Natural killer cell (primary cell): ENCODE results near the gene CNRIP1. TPM values are rescaled to one million over a fixed set of nuclear protein-coding genes. Genes with fewer than 3 reads are reported as not detected.

ENCODE experiments used
- ATAC-seq, 3 donors: fragments of 150-1000 bp in 2 of 3; fragments of 200-7000 bp in 1 of 3; cut with Tn5 transposase; 1 replicate in 1 of 3; 2 replicates in 2 of 3; pipeline ENCODE4 v1.10.0; 2021; ENCODE audit warnings: mild to moderate bottlenecking in 2 of 3, moderate library complexity in 2 of 3
- DNase-seq, 2 donors: peaks; one replicate each; pipeline versions ENCODE4 v3.0.0 to v3.0.0-alpha.2; 2013 to 2021; ENCODE audit warnings: mixed read lengths in 1 of 2
- H3K27ac ChIP-seq: one replicate; pipeline ENCODE4 v1.5.1; 2013; ENCODE audit warnings: mild to moderate bottlenecking, low read length
- H3K27me3 ChIP-seq: one replicate; pipeline ENCODE4 v1.6.1; 2013; ENCODE audit warnings: low read length; ENCODE audit not compliant: control insufficient read depth, insufficient read depth
- H3K36me3 ChIP-seq: one replicate; pipeline ENCODE4 v1.6.1; 2013; ENCODE audit warnings: low read length; ENCODE audit not compliant: control insufficient read depth, insufficient read depth
- H3K4me1 ChIP-seq: one replicate; pipeline ENCODE4 v1.6.1; 2013; ENCODE audit warnings: low read length; ENCODE audit not compliant: control insufficient read depth, insufficient read depth
- H3K4me3 ChIP-seq: one replicate; pipeline ENCODE4 v1.5.1; 2013; ENCODE audit warnings: low read length
- H3K9me3 ChIP-seq: one replicate; pipeline ENCODE4 v1.6.1; 2013; ENCODE audit warnings: low read length; ENCODE audit not compliant: control insufficient read depth, insufficient read depth
- H3K27ac Mint-ChIP-seq, 2 donors: one replicate each; pipeline ENCODE4 v1.8.0; 2022; ENCODE audit warnings: mild to moderate bottlenecking in 2 of 2, mixed read lengths in 2 of 2, moderate library complexity in 1 of 2
- H3K27me3 Mint-ChIP-seq, 2 donors: one replicate each; pipeline ENCODE4 v1.8.0; 2022; ENCODE audit warnings: low read depth in 2 of 2, mixed read lengths in 2 of 2
- H3K36me3 Mint-ChIP-seq: one replicate; pipeline ENCODE4 v1.8.0; 2022; ENCODE audit warnings: mixed read lengths
- H3K4me1 Mint-ChIP-seq, 2 donors: one replicate each; pipeline ENCODE4 v1.8.0; 2022; ENCODE audit warnings: mixed read lengths in 2 of 2
- H3K4me3 Mint-ChIP-seq: one replicate; pipeline ENCODE4 v1.8.0; 2022; ENCODE audit warnings: mild to moderate bottlenecking, moderate library complexity, mixed read lengths
- H3K9me3 Mint-ChIP-seq, 2 donors: one replicate each; pipeline ENCODE4 v1.8.0; 2022; ENCODE audit warnings: mixed read lengths in 2 of 2
- CTCF ChIP-seq: fragments of 200-600 bp; IDR thresholded peaks from one replicate; pipeline ENCODE4 v1.8.0; 2022; ENCODE audit warnings: antibody characterized with exemption
- WGBS: methylation state at CpG from one replicate; pipeline ENCODE4 v1.1.7; 2013; ENCODE audit warnings: missing lambda C conversion rate; ENCODE audit not compliant: insufficient coverage; 5-methylcytosine and 5-hydroxymethylcytosine counted together
- intact Hi-C: fragments of 100-400 bp; cut with micrococcal nuclease; formaldehyde crosslinking; loops from one replicate; pipeline ENCODE4 v1.14.2; 2022
- total RNA-seq, 4 donors: library from RNA; stranded (reverse); fragments of 120-200 nt in 1 of 4; gene quantifications; one replicate each; pipeline versions ENCODE4 v1.2.3 to v1.2.4, GENCODE V29; 2013 to 2022

Gene CNRIP1
- total RNA-seq, 3 donors from 2014 or later (not counting 1 experiment from before 2014, with no cell fraction given): 0.39 to 0.98 TPM; not detected in 1

DNA sequence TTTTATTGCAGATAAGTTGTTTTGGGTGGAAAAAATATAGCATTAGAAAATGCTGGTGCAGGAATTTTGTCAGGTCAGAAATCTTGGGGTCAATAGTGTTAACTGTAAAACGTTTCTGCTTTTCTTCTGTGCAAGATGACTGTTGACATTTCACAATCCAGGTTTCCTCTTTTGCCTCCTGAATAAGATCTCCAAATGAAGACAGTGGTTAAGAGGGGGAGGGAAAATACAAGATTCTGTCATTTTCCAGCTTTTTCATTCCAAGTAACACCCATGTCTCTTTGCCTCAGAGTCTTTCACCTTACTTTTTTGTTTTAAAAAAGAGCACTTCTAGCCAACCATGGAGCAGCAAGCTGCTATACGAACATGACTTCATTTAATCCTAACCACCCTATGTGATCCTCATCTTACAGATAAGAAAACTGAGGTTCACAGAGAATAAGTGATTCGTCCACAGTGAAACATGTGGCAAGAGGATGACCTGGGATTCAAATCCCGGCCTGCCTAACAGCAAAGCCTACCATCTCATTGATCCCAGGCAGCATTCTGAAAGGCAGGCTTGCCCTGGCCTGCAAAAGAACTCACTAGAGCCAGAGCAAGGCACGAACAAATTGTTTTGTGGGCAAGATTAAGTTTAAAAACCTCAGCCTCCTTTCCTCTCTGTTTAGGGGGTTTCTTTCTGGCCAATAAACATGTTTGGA, 48.4 kb upstream of the CNRIP1 start:
- no peaks in the 10 kb centered on the region for H3K27me3 ChIP-seq
- H3K36me3 ChIP-seq: peaks cover 33% of the 10 kb centered on the region
- H3K27ac Mint-ChIP-seq: peak overlapping the region; percentile 95 to 97
- no peak for TF ChIP-seq CTCF
- intact Hi-C loops: loop anchor here (5.0 to 10.0 kb wide), 3 partner anchors 116 to 399 kb away; partner anchors contain the start of gene PPP3R1
- H3K4me1 ChIP-seq: peaks cover 52% of the 10 kb centered on the region
- peaks cover 89 to 90% of the 10 kb centered on the region in 2 donors for H3K4me1 Mint-ChIP-seq
- H3K9me3 ChIP-seq: no peaks in the 10 kb centered on the region
- H3K4me3 Mint-ChIP-seq: peak overlapping the region; percentile 94
- H3K36me3 Mint-ChIP-seq: peaks cover 26% of the 10 kb centered on the region
- peak overlapping the region; percentile 80 for H3K4me3 ChIP-seq
- H3K9me3 Mint-ChIP-seq: no peaks in the 10 kb centered on the region
- no peak for DNase-seq
- no peaks in the 10 kb centered on the region for H3K27me3 Mint-ChIP-seq
- WGBS: 23% methylated on average over 4 of the region's 5 CpGs
- ATAC-seq: no peak
- H3K27ac ChIP-seq: peak overlapping the region; percentile 58

DNA sequence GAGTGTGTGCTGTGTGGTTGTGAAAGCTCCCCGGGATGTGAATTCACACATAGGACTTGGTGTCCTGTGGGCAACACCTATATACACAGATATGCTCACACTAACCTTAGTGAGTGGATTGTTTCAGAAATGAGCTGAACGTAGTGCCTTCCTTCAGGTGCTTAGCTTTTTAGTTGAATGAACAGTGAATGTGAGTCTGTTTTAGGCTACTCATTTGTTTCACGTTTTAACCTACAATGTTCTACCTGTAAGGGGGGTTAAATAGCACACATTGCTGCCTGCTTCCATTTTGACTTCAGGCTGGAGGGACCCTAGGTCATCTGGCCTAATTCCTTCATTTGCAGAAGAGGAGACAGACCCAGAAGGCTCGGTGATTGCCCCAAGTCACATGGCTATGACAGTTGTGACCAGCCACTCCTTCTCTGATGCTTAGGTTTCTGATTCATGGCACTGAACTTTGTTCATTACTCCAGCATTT, 46.4 kb upstream of the CNRIP1 start:
- H3K4me3 ChIP-seq: peak overlapping the region; percentile 80
- peaks cover 87 to 89% of the 10 kb centered on the region in 2 donors for H3K4me1 Mint-ChIP-seq
- peaks cover 26% of the 10 kb centered on the region for H3K36me3 Mint-ChIP-seq

GRCh38 chr2:68365087-68365486, 45.3 kb upstream of the CNRIP1 start, which contains the start of gene PLEK:
Gene PLEK (plus strand): TSS chr2:68365282. CDS start chr2:68365352, 70 bp downstream.
- Histone ChIP-seq H3K27ac (peak within 1 kb of the TSS; percentile 84), H3K36me3 (peaks cover 23% of the 10 kb centered on the region), H3K4me3 (peak within 1 kb of the TSS; percentile 80), H3K27me3 (no peaks in the 10 kb centered on the region), H3K4me1 (peaks cover 41% of the 10 kb centered on the region), H3K9me3 (no peaks in the 10 kb centered on the region)
- H3K27ac Mint-ChIP-seq: peak within 1 kb of the TSS; percentile 95 to 97
- DNase-seq (peak; percentile 59 to 73), ATAC-seq (peak; percentile 52 to 76 (median 62))
- H3K4me3 Mint-ChIP-seq: peak within 1 kb of the TSS; percentile 94
- H3K9me3 Mint-ChIP-seq: no peaks in the 10 kb centered on the region
- WGBS: 2% methylated on average over 7 of the region's 7 CpGs
- TF ChIP-seq CTCF: no peak
- H3K36me3 Mint-ChIP-seq: peaks cover 23% of the 10 kb centered on the region
- no peaks in the 10 kb centered on the region for H3K27me3 Mint-ChIP-seq
- peaks cover 78 to 79% of the 10 kb centered on the region in 2 donors for H3K4me1 Mint-ChIP-seq
- intact Hi-C loops: loop anchor here (5.0 to 10.0 kb wide), 3 partner anchors 113 to 402 kb away; partner anchors contain the start of gene PPP3R1

More for the DNA sequence above, 46.4 kb upstream of the CNRIP1 start:
- DNase-seq (peak in 1 of 2 donors; percentile 54), ATAC-seq (peak; percentile 55 to 77 (median 68))
- TF ChIP-seq CTCF: no peak
- peak overlapping the region; percentile 84 for H3K27ac ChIP-seq
- peak overlapping the region; percentile 94 for H3K4me3 Mint-ChIP-seq
- no peaks in the 10 kb centered on the region for H3K27me3 ChIP-seq
- no peaks in the 10 kb centered on the region for H3K9me3 Mint-ChIP-seq
- 1% methylated on average over 3 of the region's 4 CpGs for WGBS
- H3K27ac Mint-ChIP-seq: peak overlapping the region; percentile 95 to 97
- intact Hi-C loops: loop anchor here (1.0 to 10.0 kb wide), 4 partner anchors 19 to 401 kb away; partner anchors contain the start of gene PPP3R1
- H3K4me1 ChIP-seq: peaks cover 49% of the 10 kb centered on the region
- H3K27me3 Mint-ChIP-seq: no peaks in the 10 kb centered on the region
- peaks cover 27% of the 10 kb centered on the region for H3K36me3 ChIP-seq
- no peaks in the 10 kb centered on the region for H3K9me3 ChIP-seq
